WTC11 (cell line): ENCODE data around the gene ARHGEF28. TPM values are rescaled to one million over a fixed set of nuclear protein-coding genes. Genes with fewer than 3 reads are reported as not detected.

Experiments used
- ATF6 ChIP-seq: sonication (generic); formaldehyde crosslinking; IDR thresholded peaks from 2 replicates; pipeline ENCODE4 v1.8.1; 2023; ENCODE audit warnings: mild to moderate bottlenecking, missing genetic modification reagents
- E2F4 ChIP-seq: sonication (generic); formaldehyde crosslinking; IDR thresholded peaks from 2 replicates; pipeline ENCODE4 v1.8.1; 2022; ENCODE audit warnings: low read depth, mild to moderate bottlenecking, moderate library complexity, missing genetic modification reagents, borderline replicate concordance
- EMX1 ChIP-seq: fragments of 250-450 bp; sonication (Bioruptor Pico); IDR thresholded peaks from 2 replicates; pipeline ENCODE4 v1.8.0; 2021; ENCODE audit warnings: mild to moderate bottlenecking
- IRF1 ChIP-seq: sonication (generic); formaldehyde crosslinking; IDR thresholded peaks from 2 replicates; pipeline ENCODE4 v1.8.0; 2023; ENCODE audit warnings: missing genetic modification reagents
- MAX ChIP-seq: sonication (generic); formaldehyde crosslinking; IDR thresholded peaks from 2 replicates; pipeline ENCODE4 v1.8.0; 2022; ENCODE audit warnings: mild to moderate bottlenecking, missing genetic modification reagents
- NR3C1 ChIP-seq: sonication (generic); formaldehyde crosslinking; conservative IDR thresholded peaks from 2 replicates; pipeline ENCODE4 v1.8.1; 2023; ENCODE audit warnings: low read depth, mild to moderate bottlenecking, missing genetic modification reagents
- PRDM15 ChIP-seq: sonication (generic); formaldehyde crosslinking; IDR thresholded peaks from 2 replicates; pipeline ENCODE4 v1.8.0; 2022; ENCODE audit warnings: missing genetic modification reagents
- TCF7 ChIP-seq: sonication (generic); formaldehyde crosslinking; IDR thresholded peaks from 2 replicates; pipeline ENCODE4 v1.8.0; 2022; ENCODE audit warnings: mild to moderate bottlenecking, low read depth, missing genetic modification reagents, moderate library complexity
- ZNF219 ChIP-seq: sonication (generic); formaldehyde crosslinking; IDR thresholded peaks from 2 replicates; pipeline ENCODE4 v1.8.0; 2023; ENCODE audit warnings: missing genetic modification reagents, mild to moderate bottlenecking, borderline replicate concordance
- ZNF281 ChIP-seq: sonication (generic); formaldehyde crosslinking; IDR thresholded peaks from 2 replicates; pipeline ENCODE4 v1.8.0; 2023; ENCODE audit warnings: mild to moderate bottlenecking, missing genetic modification reagents
- ZNF396 ChIP-seq: fragments of 250-450 bp; sonication (Bioruptor Pico); IDR thresholded peaks from 2 replicates; pipeline ENCODE4 v1.8.0; 2021; ENCODE audit warnings: mild to moderate bottlenecking, moderate library complexity, borderline replicate concordance
- ZNF532 ChIP-seq: fragments of 250-450 bp; sonication (Bioruptor Pico); IDR thresholded peaks from 2 replicates; pipeline ENCODE4 v1.9.0; 2021; ENCODE audit warnings: mild to moderate bottlenecking, borderline replicate concordance
- total RNA-seq: library from RNA; stranded (reverse); gene quantifications from 3 replicates; pipeline ENCODE4 v1.2.3, GENCODE V29; 2021

ARHGEF28 gene
- total RNA-seq, 1 experiment from 2014 or later, result 0.96 TPM

- no peak for TF ChIP-seq PRDM15 (CRISPR knock-in tag)
- TF ChIP-seq IRF1 (CRISPR knock-in tag), result no peak
- TF ChIP-seq E2F4, result no peak
- no peak for TF ChIP-seq ZNF396
- no peak for TF ChIP-seq EMX1
- TF ChIP-seq ATF6, result no peak
- TF ChIP-seq ZNF281 (CRISPR knock-in tag), result no peak
- no peak for TF ChIP-seq NR3C1
- no peak for TF ChIP-seq ZNF532 (CRISPR knock-in tag)
- no peak for TF ChIP-seq TCF7 (CRISPR knock-in tag)
- TF ChIP-seq ZNF219 (CRISPR knock-in tag), result no peak
- no peak for TF ChIP-seq MAX (CRISPR knock-in tag)
Observed at GRCh38 chr5:73694089-73694488, 68.1 kb downstream of the ARHGEF28 start (continued).
